HG03378 (cell line): ENCODE data around the gene CD226.
A peak's percentile ranks its signal among the peaks of the same experiment; 100 is the strongest.
"Not testable (repeated sequence)": the region's sequence is repeated elsewhere in the genome, so short reads cannot be mapped to it uniquely, and the experiment has no call there.

Experiments used
- ATAC-seq: cut with Tn5 transposase; IDR thresholded peaks from one replicate; pipeline ENCODE4 v1.9.1; 2021; ENCODE audit warnings: mild to moderate bottlenecking, moderate library complexity; ENCODE audit not compliant: unreplicated experiment

The CD226 gene

GRCh38 chr18:69876490-69876889 is 71.2 kb downstream of the CD226 start:
- no peak for ATAC-seq

GRCh38 chr18:69874058-69874457 is 73.6 kb downstream of the CD226 start:
- ATAC-seq: no peak

GRCh38 chr18:69872661-69873060 is 75.0 kb downstream of the CD226 start:
- ATAC-seq: no peak

- no peak for ATAC-seq
Measured at GRCh38 chr18:69871363-69871762, 76.3 kb downstream of the CD226 start.

- ATAC-seq: no peak
Measured at GRCh38 chr18:69870736-69871135, 76.9 kb downstream of the CD226 start.

- no peak for ATAC-seq
Measured at GRCh38 chr18:69866212-69866611, 81.5 kb downstream of the CD226 start.

GRCh38 chr18:69865776-69866175 is 81.9 kb downstream of the CD226 start:
- no peak for ATAC-seq

GRCh38 chr18:69864802-69865201 is 82.9 kb downstream of the CD226 start:
- ATAC-seq: peak; percentile 95

- ATAC-seq: no peak
Measured at GRCh38 chr18:69858897-69859296, 88.8 kb downstream of the CD226 start.

GRCh38 chr18:69854455-69854854 is 93.2 kb downstream of the CD226 start:
- no peak for ATAC-seq

GRCh38 chr18:69853051-69853450 is 94.6 kb downstream of the CD226 start:
- ATAC-seq: no peak

- no peak for ATAC-seq
Measured at GRCh38 chr18:69845593-69846506, 101.8 kb downstream of the CD226 start.

GRCh38 chr18:69844656-69845055 is 103.0 kb downstream of the CD226 start:
- ATAC-seq: no peak

GRCh38 chr18:69843015-69843414 is 104.7 kb downstream of the CD226 start:
- ATAC-seq: no peak

GRCh38 chr18:69841117-69841516 is 106.6 kb downstream of the CD226 start:
- no peak for ATAC-seq

- ATAC-seq: no peak
Measured at GRCh38 chr18:69840445-69840844, 107.2 kb downstream of the CD226 start.

- ATAC-seq: no peak
Measured at GRCh38 chr18:69840001-69840400, 107.7 kb downstream of the CD226 start.

- no peak for ATAC-seq
Measured at GRCh38 chr18:69839497-69839896, 108.2 kb downstream of the CD226 start.

- ATAC-seq: no peak
Measured at GRCh38 chr18:69838620-69839411, 108.9 kb downstream of the CD226 start.

GRCh38 chr18:69838003-69838402 is 109.7 kb downstream of the CD226 start:
- ATAC-seq: no peak

GRCh38 chr18:69834980-69835379 is 112.7 kb downstream of the CD226 start:
- not testable (repeated sequence) for ATAC-seq

- ATAC-seq: no peak
Measured at GRCh38 chr18:69830189-69830588, 117.5 kb downstream of the CD226 start.
